Measurements from ENCODE around the gene EFTUD2. TPM values are rescaled to one million over a fixed set of nuclear protein-coding genes. Genes with fewer than 3 reads are reported as not detected.

EFTUD2 gene
- total and polyA plus RNA-seq, 2 donors (not counting 1 experiment from before 2014, with no cell fraction given), result 43.2 to 133 TPM

- Mint-ChIP-seq H3K9me3 (ENCODE audit: insufficient read depth) (no peaks in the 10 kb centered on the region), H3K27ac (peak within 1 kb of the TSS; percentile 46), H3K4me1 (peaks cover 8% of the 10 kb centered on the region), H3K27me3 (no peaks in the 10 kb centered on the region), H3K4me3 (no peak within 1 kb of the TSS)
- H3K4me1 ChIP-seq (ENCODE audit: control insufficient read depth in 2 of 2, insufficient read depth in 2 of 2, low read length in 2 of 2), result no peaks in the 10 kb centered on the region
- H3K36me3 ChIP-seq (replicated peaks in 1 of 2; ENCODE audit: control extremely low read depth in 1 of 2, control insufficient read depth in 1 of 2, extremely low read depth in 1 of 2, insufficient read depth in 2 of 2, low read length in 1 of 2), result peaks cover 3 to 13% of the 10 kb centered on the region in 2 experiments
- no peaks in the 10 kb centered on the region for H3K9me3 ChIP-seq (ENCODE audit: control extremely low read depth in 1 of 3, control insufficient read depth in 2 of 3, insufficient read depth in 1 of 3, low read length in 2 of 3)
- TF ChIP-seq EZH2 (IDR thresholded peaks at IDR 0.05; ENCODE audit: borderline replicate concordance, insufficient read depth, low read depth, low read length, poor library complexity, severe bottlenecking), result no peak
- no peak for TF ChIP-seq CTCF (IDR thresholded peaks at IDR 0.05)
- ATAC-seq (ENCODE audit: low read depth) (no peak), DNase-seq (no peak)
- H3K4me2 ChIP-seq (replicated peaks; ENCODE audit: low read depth, low read length, poor library complexity, severe bottlenecking), result no peak within 1 kb of the TSS
- H4K20me1 ChIP-seq (ENCODE audit: control insufficient read depth, insufficient read depth, low read length, poor library complexity, severe bottlenecking), result no peaks in the 10 kb centered on the region
- H3K4me3 ChIP-seq (ENCODE audit: control extremely low read depth in 1 of 5, extremely low read depth in 1 of 5, insufficient read depth in 1 of 5, low read depth in 2 of 5, low read length in 4 of 5), result no peak within 1 kb of the TSS
- no peaks in the 10 kb centered on the region for H3K79me2 ChIP-seq (ENCODE audit: control insufficient read depth, insufficient read depth, low read length)
- ChIA-PET POLR2A (no interaction called here), CTCF (no interaction called here)
- H3K27me3 ChIP-seq (replicated peaks in 1 of 4; ENCODE audit: control extremely low read depth in 1 of 4, control insufficient read depth in 3 of 4, insufficient read depth in 4 of 4, low read length in 3 of 4), result no peaks in the 10 kb centered on the region
- H3K9ac ChIP-seq (ENCODE audit: low read length), result no peak within 1 kb of the TSS
- intact Hi-C loops (cut with micrococcal nuclease), result no loop called here
- H3K27ac ChIP-seq (ENCODE audit: low read length in 2 of 2), result no peak within 1 kb of the TSS
- 100% methylated on average over 1 of the region's 2 CpGs for WGBS (ENCODE audit: insufficient coverage)
- no peak within 1 kb of the TSS for H2AFZ ChIP-seq (ENCODE audit: insufficient read depth, low read depth, low read length, poor library complexity, severe bottlenecking)
These were observed 51.7 kb downstream of the EFTUD2 start, which contains the start of gene HIGD1B for GRCh38 chr17:44847586-44847985. TSS of gene HIGD1B (plus strand) at chr17:44847883. CDS start at chr17:44848153, 270 bp downstream.

- no peak overlapping the region for H3K9ac ChIP-seq (ENCODE audit: low read length)
- no peak overlapping the region for H2AFZ ChIP-seq (ENCODE audit: insufficient read depth, low read depth, low read length, poor library complexity, severe bottlenecking)
- H3K9me3 Mint-ChIP-seq (ENCODE audit: insufficient read depth), result no peaks in the 10 kb centered on the region
- intact Hi-C loops (cut with micrococcal nuclease), result no loop called here
- ChIA-PET POLR2A (no interaction called here), CTCF (interaction anchor here (1.2 kb wide), 1 partner anchor 17 kb away, joined by 3 read pairs; no protein-coding TSS in a partner anchor)
- no peak overlapping the region for H3K4me3 ChIP-seq (ENCODE audit: control extremely low read depth in 1 of 5, extremely low read depth in 1 of 5, insufficient read depth in 1 of 5, low read depth in 2 of 5, low read length in 4 of 5)
- H3K4me1 ChIP-seq (ENCODE audit: control insufficient read depth in 2 of 2, insufficient read depth in 2 of 2, low read length in 2 of 2), result no peaks in the 10 kb centered on the region
- DNase-seq (no peak), ATAC-seq (ENCODE audit: low read depth) (no peak)
- H3K27ac ChIP-seq (ENCODE audit: low read length in 2 of 2), result no peak overlapping the region
- no peaks in the 10 kb centered on the region for H3K27me3 ChIP-seq (replicated peaks in 1 of 4; ENCODE audit: control extremely low read depth in 1 of 4, control insufficient read depth in 3 of 4, insufficient read depth in 4 of 4, low read length in 3 of 4)
- peaks cover 3 to 8% of the 10 kb centered on the region in 2 experiments for H3K36me3 ChIP-seq (replicated peaks in 1 of 2; ENCODE audit: control extremely low read depth in 1 of 2, control insufficient read depth in 1 of 2, extremely low read depth in 1 of 2, insufficient read depth in 2 of 2, low read length in 1 of 2)
- no peak overlapping the region for H3K4me3 Mint-ChIP-seq
- no peaks in the 10 kb centered on the region for H3K79me2 ChIP-seq (ENCODE audit: control insufficient read depth, insufficient read depth, low read length)
- WGBS (ENCODE audit: insufficient coverage), result 92% methylated on average over 7 of the region's 8 CpGs
- TF ChIP-seq EZH2 (IDR thresholded peaks at IDR 0.05; ENCODE audit: borderline replicate concordance, insufficient read depth, low read depth, low read length, poor library complexity, severe bottlenecking), result no peak
- TF ChIP-seq CTCF (IDR thresholded peaks at IDR 0.05), result no peak
- no peaks in the 10 kb centered on the region for H3K9me3 ChIP-seq (ENCODE audit: control extremely low read depth in 1 of 3, control insufficient read depth in 2 of 3, insufficient read depth in 1 of 3, low read length in 2 of 3)
- no peak overlapping the region for H3K27ac Mint-ChIP-seq
- H3K4me2 ChIP-seq (replicated peaks; ENCODE audit: low read depth, low read length, poor library complexity, severe bottlenecking), result no peak overlapping the region
- H4K20me1 ChIP-seq (ENCODE audit: control insufficient read depth, insufficient read depth, low read length, poor library complexity, severe bottlenecking), result no peaks in the 10 kb centered on the region
- no peaks in the 10 kb centered on the region for H3K27me3 Mint-ChIP-seq
- H3K4me1 Mint-ChIP-seq, result peaks cover 8% of the 10 kb centered on the region
These were observed 53.0 kb downstream of the EFTUD2 start for GRCh38 chr17:44846206-44846605.

Measured in B cell (primary cell).